Measurements from ENCODE around the gene GBGT1.
A peak's percentile ranks its signal among the peaks of the same experiment; 100 is the strongest.

The GBGT1 gene

GRCh38 chr9:133160742-133161546, 2.8 kb downstream of the GBGT1 start:
- H3K27me3 Mint-ChIP-seq = peaks cover 18% of the 10 kb centered on the region
- peaks cover 23% of the 10 kb centered on the region for H3K4me1 Mint-ChIP-seq
- DNase-seq (peak in 1 of 2 donors; percentile 44), ATAC-seq (peak; percentile 66)
- no peaks in the 10 kb centered on the region for H3K9me3 Mint-ChIP-seq
- no peak overlapping the region for H3K4me3 Mint-ChIP-seq
- H3K27ac Mint-ChIP-seq = no peak overlapping the region

DNA sequence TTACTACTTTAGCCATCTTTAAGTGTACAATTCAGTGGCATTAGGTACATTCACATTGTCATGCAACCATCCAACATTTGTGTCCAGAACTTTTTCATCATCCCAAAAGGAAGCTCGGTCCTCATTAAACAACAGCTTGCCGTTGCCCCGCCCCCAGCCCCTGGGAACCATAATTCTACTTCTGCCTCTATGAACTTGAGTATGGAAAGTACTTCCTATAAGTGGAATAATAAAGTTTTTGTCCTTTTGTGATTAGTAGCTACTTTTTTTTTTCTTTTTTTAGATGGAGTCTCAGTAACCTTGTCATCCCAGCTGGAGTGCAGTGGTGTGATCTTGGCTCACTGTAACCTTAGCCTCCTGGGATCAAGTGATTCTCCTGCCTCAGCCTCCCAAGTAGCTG, 5.0 kb downstream of the GBGT1 start:
- no peak overlapping the region for H3K27ac Mint-ChIP-seq
- no peaks in the 10 kb centered on the region for H3K9me3 Mint-ChIP-seq

DNA sequence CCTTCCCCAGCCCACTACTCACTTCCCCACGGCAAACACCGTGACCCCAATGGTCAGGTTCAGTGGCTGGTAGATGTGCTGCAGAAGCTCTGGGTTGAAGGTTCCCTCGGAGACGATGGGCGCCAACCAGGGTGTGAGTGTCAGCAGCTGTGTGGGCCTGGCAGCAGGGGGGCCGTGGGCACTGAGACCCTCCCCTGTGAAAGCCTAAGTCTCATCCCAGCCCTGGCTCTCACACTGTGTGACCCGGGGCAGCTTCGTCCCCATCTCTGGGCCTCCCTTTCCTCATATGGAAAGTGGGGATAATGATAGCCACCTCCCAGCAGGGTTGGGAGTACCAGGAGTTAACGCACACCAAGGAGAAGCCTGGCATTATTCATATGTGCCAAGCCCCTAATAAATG, 8.6 kb downstream of the GBGT1 start:
- no peak for DNase-seq
- no peak for ATAC-seq
- Mint-ChIP-seq H3K4me3 (no peak overlapping the region), H3K4me1 (peaks cover 8% of the 10 kb centered on the region), H3K27ac (no peak overlapping the region), H3K27me3 (no peaks in the 10 kb centered on the region), H3K9me3 (no peaks in the 10 kb centered on the region)

More for the DNA sequence above, 5.0 kb downstream of the GBGT1 start:
- no peak for DNase-seq
- ATAC-seq = no peak
- Mint-ChIP-seq H3K27me3 (peaks cover 18% of the 10 kb centered on the region), H3K4me1 (peaks cover 17% of the 10 kb centered on the region), H3K4me3 (no peak overlapping the region)

- H3K4me3 Mint-ChIP-seq = no peak overlapping the region
- DNase-seq = no peak
- no peaks in the 10 kb centered on the region for H3K9me3 Mint-ChIP-seq
- no peaks in the 10 kb centered on the region for H3K27me3 Mint-ChIP-seq
- H3K27ac Mint-ChIP-seq = peak overlapping the region in 1 of 2 donors; percentile 50
- ATAC-seq = no peak
- peaks cover 12% of the 10 kb centered on the region for H3K4me1 Mint-ChIP-seq
These were observed 9.4 kb downstream of the GBGT1 start for GRCh38 chr9:133154097-133154989.

GRCh38 chr9:133153227-133154096, 10.3 kb downstream of the GBGT1 start:
- Mint-ChIP-seq H3K27ac (no peak overlapping the region), H3K9me3 (no peaks in the 10 kb centered on the region), H3K4me3 (no peak overlapping the region), H3K4me1 (peaks cover 14% of the 10 kb centered on the region), H3K27me3 (no peaks in the 10 kb centered on the region)
- ATAC-seq (no peak), DNase-seq (no peak)

DNA sequence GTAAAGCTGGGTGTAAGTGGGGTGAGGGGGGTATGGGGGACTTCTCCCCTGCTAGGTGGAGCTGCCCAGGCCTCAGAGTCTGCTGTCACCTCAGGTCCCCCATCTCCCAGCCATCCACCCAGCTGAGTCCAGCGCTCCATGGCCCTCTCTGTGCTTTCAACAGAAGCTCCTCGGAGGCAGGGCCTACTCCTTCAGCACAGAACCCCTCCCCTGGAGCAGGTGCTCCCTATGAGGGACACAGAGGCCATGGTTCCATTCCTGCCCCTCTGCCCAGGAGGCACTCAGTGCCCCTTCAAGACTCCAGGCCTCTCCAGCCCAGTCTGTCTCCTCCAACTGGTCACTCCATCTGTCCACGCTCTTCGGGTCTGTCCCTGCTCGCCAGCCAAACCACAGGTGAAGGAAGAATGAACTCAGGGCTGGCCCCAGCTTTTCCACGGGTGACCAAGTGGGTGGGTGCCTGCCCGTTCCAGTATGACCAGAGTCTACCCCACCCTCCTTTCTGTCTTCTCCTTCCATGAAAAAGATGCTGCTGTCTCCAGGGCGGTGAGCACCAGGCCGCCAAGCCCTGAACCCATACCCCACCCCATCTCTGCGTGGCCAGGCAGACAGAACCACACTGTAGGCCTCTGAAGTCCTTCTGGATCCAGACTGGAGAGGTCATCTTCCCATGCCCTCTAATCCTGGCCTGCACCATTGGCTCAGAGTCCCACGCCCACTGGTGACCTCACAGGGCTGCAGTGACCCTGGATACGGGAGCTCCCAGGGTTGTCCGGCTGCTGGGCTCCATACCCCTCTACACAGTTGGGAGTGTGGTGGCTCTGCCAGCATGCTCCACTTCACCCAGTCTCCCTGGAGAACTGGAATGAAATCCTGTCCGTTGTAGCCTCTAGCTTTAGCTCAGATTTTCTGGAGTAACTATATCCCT, 11.9 kb downstream of the GBGT1 start:
- ATAC-seq (no peak), DNase-seq (no peak)
- H3K4me3 Mint-ChIP-seq = no peak overlapping the region
- H3K9me3 Mint-ChIP-seq = no peaks in the 10 kb centered on the region
- peaks cover 30% of the 10 kb centered on the region for H3K4me1 Mint-ChIP-seq
- no peaks in the 10 kb centered on the region for H3K27me3 Mint-ChIP-seq
- peak overlapping the region in 1 of 2 donors; percentile 67 for H3K27ac Mint-ChIP-seq

- Mint-ChIP-seq H3K4me3 (no peak overlapping the region), H3K4me1 (peaks cover 36% of the 10 kb centered on the region), H3K27me3 (no peaks in the 10 kb centered on the region), H3K27ac (no peak overlapping the region), H3K9me3 (no peaks in the 10 kb centered on the region)
- DNase-seq (no peak), ATAC-seq (no peak)
These were observed 12.7 kb downstream of the GBGT1 start for GRCh38 chr9:133151041-133151440.

DNA sequence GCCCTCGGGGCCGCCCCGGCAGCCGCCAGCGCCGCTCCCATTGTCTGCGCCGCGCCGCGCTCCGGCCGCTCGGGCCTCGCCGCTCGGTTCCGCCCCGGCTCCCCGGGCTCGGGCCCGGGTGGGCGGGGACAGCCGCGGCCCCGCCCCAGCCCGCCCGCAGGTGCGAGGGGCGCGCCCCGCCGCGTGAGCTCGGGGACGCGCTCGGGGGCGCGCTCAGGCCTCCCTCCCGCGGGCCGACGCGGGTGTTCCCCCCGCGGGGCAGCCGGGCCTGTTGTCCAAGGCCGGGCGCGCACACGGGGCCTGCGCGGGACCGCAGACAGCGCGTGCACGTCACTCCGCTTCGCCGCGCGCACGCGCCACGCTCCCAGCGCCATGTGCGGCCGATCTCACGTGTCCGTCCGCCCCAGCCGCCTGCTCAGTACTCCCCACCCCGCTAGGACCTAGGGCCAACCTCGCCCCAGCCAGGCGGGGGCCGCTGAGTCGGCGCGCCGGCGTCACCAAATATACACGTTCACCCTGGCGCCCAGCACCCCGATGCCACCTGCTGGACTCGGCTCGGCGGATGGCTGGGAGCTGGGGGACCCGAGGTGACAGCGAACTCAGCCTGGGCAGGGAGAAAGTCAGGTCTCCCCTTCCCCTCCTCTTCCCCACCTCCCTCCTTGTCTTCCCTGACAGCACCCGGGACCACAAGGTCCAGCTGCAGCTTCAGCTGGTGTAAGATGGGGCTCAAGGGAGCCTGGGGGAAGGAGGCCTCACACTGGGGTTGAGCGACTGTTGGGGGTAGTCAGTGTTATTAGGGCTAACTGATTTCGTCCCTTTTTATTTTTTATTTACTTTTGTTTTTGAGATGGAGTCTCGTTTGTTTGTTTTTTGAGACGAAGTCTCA, 14.3 kb downstream of the GBGT1 start:
- DNase-seq (peak; percentile 89 to 90), ATAC-seq (peak; percentile 79)
- Mint-ChIP-seq H3K27ac (peak overlapping the region; percentile 74), H3K9me3 (no peaks in the 10 kb centered on the region), H3K4me3 (peak overlapping the region; percentile 80 to 84), H3K27me3 (no peaks in the 10 kb centered on the region), H3K4me1 (peaks cover 51% of the 10 kb centered on the region)

- DNase-seq (peak; percentile 61 to 62), ATAC-seq (peak; percentile 32)
- Mint-ChIP-seq H3K4me1 (peaks cover 60% of the 10 kb centered on the region), H3K27ac (peak overlapping the region; percentile 95 to 100), H3K9me3 (no peaks in the 10 kb centered on the region), H3K4me3 (peak overlapping the region; percentile 92 to 97), H3K27me3 (no peaks in the 10 kb centered on the region)
These were observed 15.2 kb downstream of the GBGT1 start for GRCh38 chr9:133148199-133149129.

- peak; percentile 5 for ATAC-seq
- no peaks in the 10 kb centered on the region for H3K27me3 Mint-ChIP-seq
- DNase-seq = peak; percentile 82 to 88
- H3K4me3 Mint-ChIP-seq = peak overlapping the region; percentile 92 to 97
- peaks cover 69% of the 10 kb centered on the region for H3K4me1 Mint-ChIP-seq
- H3K27ac Mint-ChIP-seq = peak overlapping the region; percentile 95 to 100
- H3K9me3 Mint-ChIP-seq = no peaks in the 10 kb centered on the region
These were observed 16.1 kb downstream of the GBGT1 start for GRCh38 chr9:133147412-133148198.

DNA sequence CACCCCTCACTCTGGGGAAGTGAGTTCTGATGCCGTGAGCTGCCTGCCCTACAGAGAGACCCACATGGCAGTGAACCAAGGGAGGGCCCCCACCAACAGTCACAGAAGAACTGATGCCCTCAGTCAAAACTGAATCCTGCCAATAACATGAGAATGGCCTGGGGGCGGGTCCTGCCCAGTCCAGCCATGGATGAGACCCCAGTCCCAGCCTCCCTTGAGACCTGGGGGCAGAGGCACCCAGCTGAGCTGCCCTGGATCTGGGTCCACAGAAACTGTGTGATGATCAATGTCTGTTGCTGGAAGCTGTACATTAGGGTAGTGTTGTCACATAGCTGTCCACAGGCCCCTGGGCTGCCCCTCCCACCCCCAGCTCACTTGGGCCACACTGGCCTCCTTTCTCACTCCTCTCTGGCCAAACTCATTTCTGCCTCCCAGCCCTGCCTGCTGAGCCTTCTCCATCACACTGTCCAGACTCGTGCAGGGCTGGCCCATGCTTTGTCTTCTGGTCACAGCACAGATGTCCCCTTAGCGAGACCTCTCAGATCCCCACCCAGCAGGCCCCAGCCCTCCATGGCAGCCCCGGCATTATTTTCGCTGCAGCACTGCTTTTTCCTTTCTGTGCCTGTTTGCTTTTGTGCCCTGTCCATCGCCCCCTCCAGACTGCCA, 16.8 kb downstream of the GBGT1 start:
- Mint-ChIP-seq H3K27me3 (no peaks in the 10 kb centered on the region), H3K9me3 (no peaks in the 10 kb centered on the region), H3K4me3 (peak overlapping the region; percentile 92 to 97), H3K27ac (peak overlapping the region; percentile 95 to 100), H3K4me1 (peaks cover 76% of the 10 kb centered on the region)
- no peak for ATAC-seq
- DNase-seq = no peak

Data from stimulated activated naive CD8-positive, alpha-beta T cell treated with anti-CD3 and anti-CD28 coated beads, Interleukin-15, amount 100 ng/mL, for 72 hours (primary cell).